ENCODE data around the gene ABLIM1. TPM values are rescaled to one million over a fixed set of nuclear protein-coding genes. Genes with fewer than 3 reads are reported as not detected.

Gene ABLIM1
- polyA plus RNA-seq, 2 donors: 104 to 121 TPM

DNA sequence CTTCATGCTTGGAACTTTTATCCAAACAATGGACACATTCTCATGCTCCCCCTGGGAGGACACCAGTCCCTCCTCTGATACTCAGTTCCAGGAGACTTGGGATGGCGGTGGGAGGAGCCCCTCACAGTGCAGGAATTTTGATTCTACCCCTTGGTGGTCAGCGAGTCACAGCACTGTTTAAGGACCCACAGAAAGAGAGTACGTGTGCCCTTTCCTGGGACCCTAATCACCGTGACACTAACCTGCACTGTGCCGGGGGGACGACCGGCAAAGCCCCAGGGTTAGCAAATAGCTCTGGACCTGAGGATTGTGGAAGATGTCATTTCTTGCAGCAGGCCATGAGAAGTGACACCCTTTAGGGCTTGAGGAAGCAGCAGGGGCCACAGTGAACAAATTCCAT, 264.2 kb downstream of the ABLIM1 start:
- no peaks in the 10 kb centered on the region for H3K9me3 ChIP-seq (ENCODE audit: control insufficient read depth in 2 of 2, insufficient read depth in 1 of 2, low read depth in 1 of 2, low read length in 1 of 2)
- H3K4me3 ChIP-seq (ENCODE audit: low read depth in 1 of 2, low read length in 2 of 2): no peak overlapping the region
- no peaks in the 10 kb centered on the region for H3K36me3 ChIP-seq (ENCODE audit: control insufficient read depth in 2 of 2, insufficient read depth in 2 of 2, low read length in 1 of 2)
- H3K27ac ChIP-seq (ENCODE audit: low read depth in 2 of 2, low read length in 1 of 2): no peak overlapping the region
- H3K27me3 ChIP-seq (ENCODE audit: control insufficient read depth in 1 of 2, insufficient read depth in 2 of 2, low read length in 2 of 2): no peaks in the 10 kb centered on the region
- WGBS, 2 donors: 87 to 92% methylated on average over 7 of the region's 7 CpGs
- H3K4me1 ChIP-seq (ENCODE audit: control insufficient read depth in 2 of 2, insufficient read depth in 2 of 2, low read length in 1 of 2): peaks cover 2 to 6% of the 10 kb centered on the region in 2 donors

DNA sequence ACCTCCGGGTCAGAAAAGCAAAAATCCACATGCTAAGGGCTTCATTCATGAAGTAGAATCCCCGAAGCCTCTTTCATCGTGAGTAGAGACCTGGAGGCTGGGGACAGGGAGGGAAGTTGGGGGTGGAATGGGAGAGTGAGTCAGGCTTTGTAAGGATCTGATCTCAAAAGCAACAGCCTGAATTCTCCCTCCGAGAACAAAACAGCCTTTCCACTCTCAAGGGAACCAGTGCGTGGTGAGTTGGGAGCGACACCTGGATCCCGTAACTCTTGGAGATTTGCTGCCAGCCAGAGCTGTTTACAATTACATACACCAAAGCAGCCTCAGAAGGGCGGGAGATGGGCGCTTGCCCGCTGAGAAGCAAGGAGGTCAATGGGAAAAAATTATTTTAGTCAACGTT, 264.6 kb downstream of the ABLIM1 start:
- Histone ChIP-seq H3K4me3 (ENCODE audit: low read depth in 1 of 2, low read length in 2 of 2) (no peak overlapping the region), H3K36me3 (ENCODE audit: control insufficient read depth in 2 of 2, insufficient read depth in 2 of 2, low read length in 1 of 2) (no peaks in the 10 kb centered on the region), H3K27ac (ENCODE audit: low read depth in 2 of 2, low read length in 1 of 2) (no peak overlapping the region), H3K27me3 (ENCODE audit: control insufficient read depth in 1 of 2, insufficient read depth in 2 of 2, low read length in 2 of 2) (no peaks in the 10 kb centered on the region), H3K9me3 (ENCODE audit: control insufficient read depth in 2 of 2, insufficient read depth in 1 of 2, low read depth in 1 of 2, low read length in 1 of 2) (no peaks in the 10 kb centered on the region), H3K4me1 (ENCODE audit: control insufficient read depth in 2 of 2, insufficient read depth in 2 of 2, low read length in 1 of 2) (peaks cover 2 to 6% of the 10 kb centered on the region in 2 donors)
- whole genome bisulfite sequencing, 2 donors: 59 to 63% methylated on average over 11 of the region's 11 CpGs

DNA sequence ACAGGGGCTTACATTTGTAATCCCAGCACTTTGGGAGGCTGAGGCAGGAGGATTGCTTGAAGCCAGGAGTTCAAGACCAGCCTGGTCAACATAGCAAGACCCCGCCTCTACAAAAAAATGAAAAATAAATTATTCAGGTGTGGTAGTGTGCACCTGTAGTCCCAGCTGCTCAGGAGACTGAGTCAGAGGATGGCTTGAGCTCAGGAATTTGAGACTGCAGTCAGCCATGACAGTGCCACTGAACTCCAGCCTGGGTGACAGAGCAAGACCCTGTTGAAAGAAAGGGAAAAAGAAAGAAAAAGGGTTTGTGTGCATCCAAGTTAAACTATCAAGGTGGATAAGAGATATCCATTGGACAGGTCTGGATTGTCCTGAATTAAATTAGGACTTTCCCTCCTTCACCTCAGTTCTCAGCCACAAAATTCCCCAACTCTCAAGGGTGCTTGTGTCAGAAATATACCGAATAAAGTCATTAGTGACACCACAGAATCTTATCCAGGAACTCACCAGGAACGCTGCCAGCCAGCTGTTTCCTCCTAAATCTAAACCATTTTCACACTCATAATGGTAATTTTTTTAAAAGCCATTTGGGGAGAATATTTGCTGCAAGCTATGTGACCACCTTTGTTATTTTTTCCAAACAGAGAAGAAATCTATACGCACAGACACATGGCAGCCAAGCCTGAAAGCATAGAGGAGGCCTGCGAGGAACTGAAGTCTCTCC, 265.8 kb downstream of the ABLIM1 start:
- Histone ChIP-seq H3K9me3 (ENCODE audit: control insufficient read depth in 2 of 2, insufficient read depth in 1 of 2, low read depth in 1 of 2, low read length in 1 of 2) (no peaks in the 10 kb centered on the region), H3K4me1 (ENCODE audit: control insufficient read depth in 2 of 2, insufficient read depth in 2 of 2, low read length in 1 of 2) (peaks cover 2 to 6% of the 10 kb centered on the region in 2 donors), H3K36me3 (ENCODE audit: control insufficient read depth in 2 of 2, insufficient read depth in 2 of 2, low read length in 1 of 2) (no peaks in the 10 kb centered on the region), H3K27me3 (ENCODE audit: control insufficient read depth in 1 of 2, insufficient read depth in 2 of 2, low read length in 2 of 2) (no peaks in the 10 kb centered on the region), H3K4me3 (ENCODE audit: low read depth in 1 of 2, low read length in 2 of 2) (no peak overlapping the region), H3K27ac (ENCODE audit: low read depth in 2 of 2, low read length in 1 of 2) (no peak overlapping the region)
- WGBS, 2 donors: 67 to 73% methylated on average over 5 of the region's 5 CpGs

DNA sequence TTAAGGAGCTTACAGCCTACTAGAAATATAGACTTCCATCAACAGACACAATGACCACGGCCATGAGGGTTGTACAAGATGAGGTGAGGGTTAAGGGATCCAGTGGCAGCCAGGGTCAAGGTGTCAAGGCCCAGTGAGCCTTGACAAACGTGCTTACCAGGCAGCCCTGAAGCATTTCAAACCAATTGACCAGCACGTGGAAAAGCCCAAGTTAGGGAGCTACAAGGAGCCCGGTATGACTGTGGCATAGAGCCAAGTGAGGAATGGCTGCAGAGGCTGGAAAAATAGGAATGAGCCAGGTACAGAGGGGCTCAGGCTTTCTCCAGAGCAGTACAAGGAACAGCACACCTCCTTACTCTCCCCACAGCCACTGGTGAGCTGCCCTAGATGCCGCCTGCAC, 266.5 kb downstream of the ABLIM1 start:
- WGBS, 2 donors: 82 to 87% methylated on average over 5 of the region's 5 CpGs
- H3K9me3 ChIP-seq (ENCODE audit: control insufficient read depth in 2 of 2, insufficient read depth in 1 of 2, low read depth in 1 of 2, low read length in 1 of 2): no peaks in the 10 kb centered on the region
- peaks cover 2 to 5% of the 10 kb centered on the region in 2 donors for H3K4me1 ChIP-seq (ENCODE audit: control insufficient read depth in 2 of 2, insufficient read depth in 2 of 2, low read length in 1 of 2)
- no peak overlapping the region for H3K4me3 ChIP-seq (ENCODE audit: low read depth in 1 of 2, low read length in 2 of 2)
- no peaks in the 10 kb centered on the region for H3K27me3 ChIP-seq (ENCODE audit: control insufficient read depth in 1 of 2, insufficient read depth in 2 of 2, low read length in 2 of 2)
- peak overlapping the region; percentile 11 to 22 for H3K27ac ChIP-seq (ENCODE audit: low read depth in 2 of 2, low read length in 1 of 2)
- H3K36me3 ChIP-seq (ENCODE audit: control insufficient read depth in 2 of 2, insufficient read depth in 2 of 2, low read length in 1 of 2): no peaks in the 10 kb centered on the region

DNA sequence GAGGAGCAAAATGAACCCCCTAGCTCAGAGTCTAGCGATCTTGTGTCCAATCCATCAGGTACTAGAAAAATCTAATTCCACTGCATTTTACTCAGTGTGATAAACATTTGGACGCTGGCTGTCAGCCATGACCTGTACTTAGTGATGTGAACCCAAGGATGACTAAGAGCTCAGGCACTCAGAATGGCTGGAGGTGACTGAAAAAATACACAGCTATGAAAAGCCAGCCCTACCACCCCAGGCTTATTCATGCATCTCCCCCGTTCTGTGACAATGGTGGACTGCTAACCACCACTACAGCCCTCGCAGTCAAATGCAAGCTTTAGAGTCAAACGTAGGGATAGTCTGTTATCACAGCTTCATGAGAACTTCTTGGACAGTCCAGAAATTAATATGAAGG, 268.6 kb downstream of the ABLIM1 start:
- H3K27me3 ChIP-seq (ENCODE audit: control insufficient read depth in 1 of 2, insufficient read depth in 2 of 2, low read length in 2 of 2): no peaks in the 10 kb centered on the region
- 67 to 71% methylated on average over 5 of the region's 5 CpGs for WGBS, 2 donors
- no peaks in the 10 kb centered on the region for H3K36me3 ChIP-seq (ENCODE audit: control insufficient read depth in 2 of 2, insufficient read depth in 2 of 2, low read length in 1 of 2)

DNA sequence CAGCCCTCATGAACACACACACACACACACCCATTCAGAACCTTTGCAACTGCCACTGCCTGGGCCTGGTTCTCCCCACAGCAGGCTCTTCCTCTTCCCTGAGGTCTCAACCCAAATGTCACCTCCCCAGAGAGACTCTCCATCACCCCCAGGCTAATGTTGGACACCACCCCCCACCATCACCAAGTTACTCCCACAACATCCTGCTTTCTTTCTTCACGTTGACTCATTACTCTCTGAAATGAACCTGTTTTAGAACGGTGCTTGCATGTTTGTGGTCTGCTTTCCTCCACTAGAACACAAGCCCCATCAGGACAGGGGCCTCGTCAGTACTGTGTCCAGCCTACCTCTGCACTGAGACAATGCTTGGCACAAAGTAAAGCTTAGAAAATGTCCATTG, 269.8 kb downstream of the ABLIM1 start:
- H3K9me3 ChIP-seq (ENCODE audit: control insufficient read depth in 2 of 2, insufficient read depth in 1 of 2, low read depth in 1 of 2, low read length in 1 of 2): peaks cover 0 to 3% of the 10 kb centered on the region in 2 donors
- no peaks in the 10 kb centered on the region for H3K27me3 ChIP-seq (ENCODE audit: control insufficient read depth in 1 of 2, insufficient read depth in 2 of 2, low read length in 2 of 2)
- no peak overlapping the region for H3K4me3 ChIP-seq (ENCODE audit: low read depth in 1 of 2, low read length in 2 of 2)
- peaks cover 2 to 15% of the 10 kb centered on the region in 2 donors for H3K4me1 ChIP-seq (ENCODE audit: control insufficient read depth in 2 of 2, insufficient read depth in 2 of 2, low read length in 1 of 2)
- H3K36me3 ChIP-seq (ENCODE audit: control insufficient read depth in 2 of 2, insufficient read depth in 2 of 2, low read length in 1 of 2): no peaks in the 10 kb centered on the region
- no peak overlapping the region for H3K27ac ChIP-seq (ENCODE audit: low read depth in 2 of 2, low read length in 1 of 2)
- 48 to 58% methylated on average over 3 of the region's 3 CpGs for WGBS, 2 donors

More for the DNA sequence above, 268.6 kb downstream of the ABLIM1 start:
- peaks cover 3 to 13% of the 10 kb centered on the region in 2 donors for H3K4me1 ChIP-seq (ENCODE audit: control insufficient read depth in 2 of 2, insufficient read depth in 2 of 2, low read length in 1 of 2)
- H3K9me3 ChIP-seq (ENCODE audit: control insufficient read depth in 2 of 2, insufficient read depth in 1 of 2, low read depth in 1 of 2, low read length in 1 of 2): no peaks in the 10 kb centered on the region
- no peak overlapping the region for H3K27ac ChIP-seq (ENCODE audit: low read depth in 2 of 2, low read length in 1 of 2)
- H3K4me3 ChIP-seq (ENCODE audit: low read depth in 1 of 2, low read length in 2 of 2): no peak overlapping the region

DNA sequence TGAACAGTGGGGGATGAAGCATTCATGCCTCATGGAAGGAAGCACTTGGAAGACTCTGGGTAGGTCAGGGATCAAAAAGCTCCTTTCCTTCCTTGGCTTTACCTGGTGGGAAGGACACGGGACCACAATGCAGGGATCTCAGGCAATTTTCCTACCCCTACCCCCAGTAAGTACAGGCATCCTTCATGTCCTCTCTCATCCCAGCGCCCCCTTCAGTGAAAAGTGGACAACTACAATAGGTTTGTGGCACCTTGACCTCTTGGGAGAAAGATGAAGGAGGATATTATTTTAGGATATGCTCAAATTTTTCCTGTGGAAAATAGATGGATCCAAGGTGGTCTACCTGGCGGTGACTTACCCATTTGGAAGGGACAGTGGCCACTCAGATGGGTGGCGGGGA, 270.3 kb downstream of the ABLIM1 start:
- Histone ChIP-seq H3K36me3 (ENCODE audit: control insufficient read depth in 2 of 2, insufficient read depth in 2 of 2, low read length in 1 of 2) (no peaks in the 10 kb centered on the region), H3K9me3 (ENCODE audit: control insufficient read depth in 2 of 2, insufficient read depth in 1 of 2, low read depth in 1 of 2, low read length in 1 of 2) (peaks cover 0 to 3% of the 10 kb centered on the region in 2 donors), H3K27me3 (ENCODE audit: control insufficient read depth in 1 of 2, insufficient read depth in 2 of 2, low read length in 2 of 2) (no peaks in the 10 kb centered on the region), H3K4me1 (ENCODE audit: control insufficient read depth in 2 of 2, insufficient read depth in 2 of 2, low read length in 1 of 2) (peaks cover 2 to 15% of the 10 kb centered on the region in 2 donors), H3K27ac (ENCODE audit: low read depth in 2 of 2, low read length in 1 of 2) (no peak overlapping the region), H3K4me3 (ENCODE audit: low read depth in 1 of 2, low read length in 2 of 2) (no peak overlapping the region)
- WGBS, 2 donors: 81 to 86% methylated on average over 4 of the region's 4 CpGs

DNA sequence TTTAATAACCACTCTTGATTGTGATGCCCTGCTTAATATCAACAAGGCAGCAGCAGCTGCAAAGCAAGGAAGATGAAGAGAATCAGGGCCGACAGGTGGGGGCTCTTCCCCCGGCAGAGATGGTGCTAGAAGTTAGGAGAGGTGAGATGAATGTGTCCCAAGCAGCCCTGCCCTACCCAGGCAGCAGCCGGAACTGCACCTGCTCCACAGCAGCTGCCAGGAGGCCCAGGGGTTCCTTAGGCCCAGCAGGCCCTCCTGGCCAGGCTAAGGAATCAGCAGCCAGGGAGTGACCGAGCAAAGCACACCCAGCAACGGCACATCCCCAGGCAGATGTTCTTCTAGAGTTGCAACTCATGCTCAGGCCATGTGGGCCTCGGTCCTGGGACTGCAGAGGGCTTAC, 271.6 kb downstream of the ABLIM1 start:
- H3K27ac ChIP-seq (ENCODE audit: low read depth in 2 of 2, low read length in 1 of 2): no peak overlapping the region
- H3K4me1 ChIP-seq (ENCODE audit: control insufficient read depth in 2 of 2, insufficient read depth in 2 of 2, low read length in 1 of 2): peaks cover 2 to 11% of the 10 kb centered on the region in 2 donors
- WGBS, 2 donors: 78 to 91% methylated on average over 6 of the region's 6 CpGs
- H3K36me3 ChIP-seq (ENCODE audit: control insufficient read depth in 2 of 2, insufficient read depth in 2 of 2, low read length in 1 of 2): no peaks in the 10 kb centered on the region
- no peaks in the 10 kb centered on the region for H3K27me3 ChIP-seq (ENCODE audit: control insufficient read depth in 1 of 2, insufficient read depth in 2 of 2, low read length in 2 of 2)
- no peak overlapping the region for H3K4me3 ChIP-seq (ENCODE audit: low read depth in 1 of 2, low read length in 2 of 2)
- peaks cover 0 to 3% of the 10 kb centered on the region in 2 donors for H3K9me3 ChIP-seq (ENCODE audit: control insufficient read depth in 2 of 2, insufficient read depth in 1 of 2, low read depth in 1 of 2, low read length in 1 of 2)

DNA sequence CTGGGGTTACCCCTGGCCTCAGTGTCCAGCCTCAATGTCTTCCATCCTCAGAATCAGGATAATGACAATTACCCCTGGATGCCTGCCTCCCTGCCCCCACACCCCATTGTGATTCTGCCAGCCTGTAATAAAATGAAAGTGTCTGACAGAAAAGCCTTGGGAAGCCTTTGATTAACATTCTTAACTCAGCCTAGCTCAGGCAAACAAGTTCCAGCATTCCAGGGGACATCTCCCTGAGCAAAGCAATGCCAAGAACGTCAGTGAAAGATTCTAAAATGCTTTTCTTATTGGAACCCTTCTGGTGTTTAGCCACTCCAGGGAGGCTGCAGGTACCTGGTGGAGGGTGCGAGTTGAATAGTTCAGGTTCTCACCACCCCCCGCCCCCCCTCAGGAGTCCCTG, 272.5 kb downstream of the ABLIM1 start:
- H3K27ac ChIP-seq (ENCODE audit: low read depth in 2 of 2, low read length in 1 of 2): no peak overlapping the region
- H3K4me3 ChIP-seq (ENCODE audit: low read depth in 1 of 2, low read length in 2 of 2): no peak overlapping the region
- no peaks in the 10 kb centered on the region for H3K36me3 ChIP-seq (ENCODE audit: control insufficient read depth in 2 of 2, insufficient read depth in 2 of 2, low read length in 1 of 2)
- no peaks in the 10 kb centered on the region for H3K27me3 ChIP-seq (ENCODE audit: control insufficient read depth in 1 of 2, insufficient read depth in 2 of 2, low read length in 2 of 2)
- 60 to 61% methylated on average over 3 of the region's 3 CpGs for WGBS, 2 donors
- H3K4me1 ChIP-seq (ENCODE audit: control insufficient read depth in 2 of 2, insufficient read depth in 2 of 2, low read length in 1 of 2): peaks cover 2 to 11% of the 10 kb centered on the region in 2 donors
- peaks cover 0 to 3% of the 10 kb centered on the region in 2 donors for H3K9me3 ChIP-seq (ENCODE audit: control insufficient read depth in 2 of 2, insufficient read depth in 1 of 2, low read depth in 1 of 2, low read length in 1 of 2)

DNA sequence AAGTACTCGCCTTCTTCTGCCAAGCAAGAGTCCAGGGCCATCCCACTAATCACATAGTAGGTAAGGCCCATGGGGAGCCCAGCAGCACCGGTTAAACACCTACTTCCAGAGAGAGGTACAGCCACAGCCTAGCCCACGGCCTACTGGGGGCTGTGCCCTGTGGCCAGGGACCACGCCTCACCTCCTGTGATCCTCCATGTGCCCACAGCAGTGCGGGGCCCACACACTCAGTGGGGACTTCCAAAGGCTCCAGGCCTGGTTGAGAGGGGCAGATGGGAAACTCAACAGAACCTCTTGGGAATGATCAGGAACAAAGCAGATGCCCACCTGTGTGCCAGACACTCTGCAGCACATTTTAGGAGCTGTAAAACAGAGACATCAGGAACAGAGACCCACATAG, 273.5 kb downstream of the ABLIM1 start:
- no peak overlapping the region for H3K27ac ChIP-seq (ENCODE audit: low read depth in 2 of 2, low read length in 1 of 2)
- WGBS, 2 donors: 56 to 70% methylated on average over 5 of the region's 5 CpGs

More for the DNA sequence above, 273.5 kb downstream of the ABLIM1 start:
- Histone ChIP-seq H3K4me3 (ENCODE audit: low read depth in 1 of 2, low read length in 2 of 2) (no peak overlapping the region), H3K4me1 (ENCODE audit: control insufficient read depth in 2 of 2, insufficient read depth in 2 of 2, low read length in 1 of 2) (peaks cover 2 to 11% of the 10 kb centered on the region in 2 donors), H3K9me3 (ENCODE audit: control insufficient read depth in 2 of 2, insufficient read depth in 1 of 2, low read depth in 1 of 2, low read length in 1 of 2) (peaks cover 0 to 3% of the 10 kb centered on the region in 2 donors), H3K36me3 (ENCODE audit: control insufficient read depth in 2 of 2, insufficient read depth in 2 of 2, low read length in 1 of 2) (no peaks in the 10 kb centered on the region), H3K27me3 (ENCODE audit: control insufficient read depth in 1 of 2, insufficient read depth in 2 of 2, low read length in 2 of 2) (no peaks in the 10 kb centered on the region)

Measured in esophagus (tissue), 2 donors.